ENCODE measurements around the gene EBF3. TPM values are rescaled to one million over a fixed set of nuclear protein-coding genes. Genes with fewer than 3 reads are reported as not detected.

EBF3 gene
- total RNA-seq, 4 donors from 2014 or later: 0.77 to 10.7 (median 6.0) TPM

GRCh38 chr10:129785536-129785981, 178.5 kb downstream of the EBF3 start:
- H3K27me3 ChIP-seq: no peaks in the 10 kb centered on the region
- H3K4me1 ChIP-seq: no peaks in the 10 kb centered on the region
- no peak for TF ChIP-seq CTCF (IDR thresholded peaks at IDR 0.05)
- no peak for TF ChIP-seq POLR2A (IDR thresholded peaks at IDR 0.05)
- no peak for DNase-seq
- intact Hi-C loops (cut with DNase I; ENCODE audit: low total_unique reads): no loop called here
- no peaks in the 10 kb centered on the region for H3K9me3 ChIP-seq
- H3K36me3 ChIP-seq: no peaks in the 10 kb centered on the region
- H3K4me3 ChIP-seq: no peak overlapping the region
- no peak overlapping the region for H3K27ac ChIP-seq

Small RNAs within 50 kb of the gene (microRNA-seq; reads per million reads assigned to microRNA genes)
- gene MIR4297 (ENCODE audit: borderline microRNAs expressed, borderline replicate concordance): not detected

Small RNAs within 50 kb of the gene (small RNA-seq; reads per million reads assigned to genes)
- not detected for gene AL354950.2
- not detected for gene MIR4297

Other genes starting within 250 kb of the EBF3 start
- gene C10orf143, start 146.6 kb upstream of the EBF3 start, total RNA-seq: 10 to 100 TPM in 1 of 4 donors, 1 to 10 TPM in 2, not detected in 1; 2.4 to 22.1 (median 7.7) TPM
- 10 to 100 TPM; 20.0 to 58.4 (median 45.0) TPM for gene GLRX3, start 172.1 kb upstream of the EBF3 start, total RNA-seq